Caco-2 (cell line): ENCODE data around the gene PPARGC1A. TPM values are rescaled to one million over a fixed set of nuclear protein-coding genes. Genes with fewer than 3 reads are reported as not detected.

Experiments
- BruUV-seq: library from RNA; stranded (reverse); fragments of 400-500 nt; replicated peaks from 2 replicates; lab custom pipeline; 2021; lab: Mats Ljungman, UMichigan
- CTCF ChIA-PET: fragments of 300-600 bp; sonication (Branson Sonifier 250); formaldehyde crosslinking; loops from one replicate; lab custom pipeline; 2022; ENCODE audit warnings: antibody characterized with exemption; lab: Charles Lee
- POLR2A ChIA-PET: fragments of 300-600 bp; sonication (Branson Sonifier 250); formaldehyde crosslinking; loops from one replicate; lab custom pipeline; 2022; ENCODE audit warnings: antibody characterized with exemption; lab: Charles Lee
- DNase-seq, 2 experiments: peaks; one replicate each; pipeline versions ENCODE4 v3.0.0 to v3.0.0-alpha.2; 2020 to 2022
- H3K27me3 ChIP-seq: replicated peaks from 2 replicates; pipeline ENCODE4 v1.6.0; 2011; ENCODE audit warnings: low read length; ENCODE audit not compliant: control insufficient read depth, insufficient read depth
- H3K36me3 ChIP-seq: 2 replicates; pipeline ENCODE4 v1.5.1; 2011; ENCODE audit warnings: low read length; ENCODE audit not compliant: control insufficient read depth, insufficient read depth
- H3K4me1 ChIP-seq: fragments of 250-450 bp; sonication (Bioruptor Pico); 2 replicates; pipeline ENCODE4 v1.5.1; 2020; ENCODE audit warnings: mild to moderate bottlenecking
- H3K4me3 ChIP-seq: 2 replicates; pipeline ENCODE4 v1.5.1; 2011; ENCODE audit warnings: low read depth, mild to moderate bottlenecking, control low read depth, low read length
- H3K9me3 ChIP-seq: fragments of 250-450 bp; sonication (Bioruptor Pico); 2 replicates; pipeline ENCODE4 v1.5.1; 2020; ENCODE audit warnings: mild to moderate bottlenecking, moderate library complexity
- H3K27ac Mint-ChIP-seq: one replicate; pipeline ENCODE4 v1.8.0; 2022; ENCODE audit warnings: mixed read lengths; ENCODE audit not compliant: unreplicated experiment
- H3K27me3 Mint-ChIP-seq: one replicate; pipeline ENCODE4 v1.8.0; 2022; ENCODE audit warnings: mixed read lengths; ENCODE audit not compliant: insufficient read depth, unreplicated experiment
- H3K36me3 Mint-ChIP-seq: one replicate; pipeline ENCODE4 v1.8.0; 2022; ENCODE audit warnings: mild to moderate bottlenecking, mixed read lengths; ENCODE audit not compliant: insufficient read depth, unreplicated experiment
- H3K4me1 Mint-ChIP-seq: one replicate; pipeline ENCODE4 v1.8.0; 2022; ENCODE audit warnings: low read depth, mixed read lengths; ENCODE audit not compliant: unreplicated experiment
- H3K4me3 Mint-ChIP-seq: one replicate; pipeline ENCODE4 v1.8.0; 2022; ENCODE audit warnings: mild to moderate bottlenecking, moderate library complexity, mixed read lengths; ENCODE audit not compliant: unreplicated experiment
- H3K9me3 Mint-ChIP-seq: one replicate; pipeline ENCODE4 v1.8.0; 2022; ENCODE audit warnings: mixed read lengths; ENCODE audit not compliant: unreplicated experiment
- intact Hi-C: fragments of 100-400 bp; cut with micrococcal nuclease; formaldehyde crosslinking; loops from one replicate; pipeline ENCODE4 v1.10.0; 2022; ENCODE audit not compliant: unreplicated experiment
- total RNA-seq: library from RNA; stranded (reverse); gene quantifications from 2 replicates; pipeline ENCODE4 v1.2.3, GENCODE V29; 2022
- TF ChIP-seq, protein P1 (sequence below), 2 experiments: fragments of 200-600 bp in 1 of 2; IDR thresholded peaks; 1 replicate in 1 of 2; 2 replicates in 1 of 2; pipeline versions ENCODE4 v1.5.1 to v1.8.0; 2011 to 2022; ENCODE audit warnings: antibody characterized with exemption in 1 of 2, control low read depth in 1 of 2, inconsistent platforms in 1 of 2, low read depth in 1 of 2, low read length in 1 of 2, mild to moderate bottlenecking in 1 of 2, moderate library complexity in 1 of 2; ENCODE audit not compliant: insufficient read depth in 1 of 2, severe bottlenecking in 1 of 2, unreplicated experiment in 1 of 2

Gene PPARGC1A
- total RNA-seq, 1 experiment from 2014 or later = not detected

DNA sequence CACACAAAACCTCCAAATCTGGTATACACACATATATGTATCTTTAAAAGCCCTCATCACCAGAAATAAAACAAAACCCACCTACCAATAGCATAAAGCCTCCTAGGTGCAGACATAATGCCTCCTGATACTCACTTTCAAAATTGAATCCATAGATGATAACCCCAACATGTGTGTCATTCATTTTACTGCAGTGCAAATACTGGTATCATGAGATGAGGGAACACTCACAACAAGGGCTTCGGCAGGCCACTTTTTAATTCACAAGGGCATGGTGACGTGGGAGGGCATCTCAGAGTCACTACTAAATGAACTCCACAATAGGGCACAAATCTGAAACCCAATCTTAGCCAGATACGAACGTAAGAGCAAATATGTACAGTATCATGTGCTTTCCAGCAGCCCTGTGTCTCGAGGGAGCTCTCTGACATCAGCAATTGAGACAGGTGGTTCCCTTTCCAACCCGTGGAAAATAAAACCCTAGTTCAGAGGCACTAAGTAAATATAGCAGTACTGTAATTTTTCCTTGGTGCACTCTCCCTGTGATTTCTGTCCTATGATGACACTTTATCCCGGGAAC, 14.1 kb upstream of the PPARGC1A start:
- ChIA-PET CTCF (no interaction called here), POLR2A (no interaction called here)
- Mint-ChIP-seq H3K4me1 (no peaks in the 10 kb centered on the region), H3K27me3 (peaks cover 3% of the 10 kb centered on the region), H3K4me3 (no peak overlapping the region), H3K27ac (no peak overlapping the region), H3K9me3 (no peaks in the 10 kb centered on the region), H3K36me3 (no peaks in the 10 kb centered on the region)
- BruUV-seq = no TSS peak
- no peaks in the 10 kb centered on the region for H3K36me3 ChIP-seq
- no peaks in the 10 kb centered on the region for H3K27me3 ChIP-seq
- intact Hi-C loops = no loop called here
- H3K4me1 ChIP-seq = no peaks in the 10 kb centered on the region
- TF ChIP-seq, protein P1, sequence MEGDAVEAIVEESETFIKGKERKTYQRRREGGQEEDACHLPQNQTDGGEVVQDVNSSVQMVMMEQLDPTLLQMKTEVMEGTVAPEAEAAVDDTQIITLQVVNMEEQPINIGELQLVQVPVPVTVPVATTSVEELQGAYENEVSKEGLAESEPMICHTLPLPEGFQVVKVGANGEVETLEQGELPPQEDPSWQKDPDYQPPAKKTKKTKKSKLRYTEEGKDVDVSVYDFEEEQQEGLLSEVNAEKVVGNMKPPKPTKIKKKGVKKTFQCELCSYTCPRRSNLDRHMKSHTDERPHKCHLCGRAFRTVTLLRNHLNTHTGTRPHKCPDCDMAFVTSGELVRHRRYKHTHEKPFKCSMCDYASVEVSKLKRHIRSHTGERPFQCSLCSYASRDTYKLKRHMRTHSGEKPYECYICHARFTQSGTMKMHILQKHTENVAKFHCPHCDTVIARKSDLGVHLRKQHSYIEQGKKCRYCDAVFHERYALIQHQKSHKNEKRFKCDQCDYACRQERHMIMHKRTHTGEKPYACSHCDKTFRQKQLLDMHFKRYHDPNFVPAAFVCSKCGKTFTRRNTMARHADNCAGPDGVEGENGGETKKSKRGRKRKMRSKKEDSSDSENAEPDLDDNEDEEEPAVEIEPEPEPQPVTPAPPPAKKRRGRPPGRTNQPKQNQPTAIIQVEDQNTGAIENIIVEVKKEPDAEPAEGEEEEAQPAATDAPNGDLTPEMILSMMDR (IDR thresholded peaks at IDR 0.05; ENCODE audit: insufficient read depth in 1 of 2, low read depth in 1 of 2, low read length in 1 of 2, severe bottlenecking in 1 of 2, unreplicated experiment in 1 of 2) = no peak
- no peak for DNase-seq
- no peaks in the 10 kb centered on the region for H3K9me3 ChIP-seq
- no peak overlapping the region for H3K4me3 ChIP-seq

DNA sequence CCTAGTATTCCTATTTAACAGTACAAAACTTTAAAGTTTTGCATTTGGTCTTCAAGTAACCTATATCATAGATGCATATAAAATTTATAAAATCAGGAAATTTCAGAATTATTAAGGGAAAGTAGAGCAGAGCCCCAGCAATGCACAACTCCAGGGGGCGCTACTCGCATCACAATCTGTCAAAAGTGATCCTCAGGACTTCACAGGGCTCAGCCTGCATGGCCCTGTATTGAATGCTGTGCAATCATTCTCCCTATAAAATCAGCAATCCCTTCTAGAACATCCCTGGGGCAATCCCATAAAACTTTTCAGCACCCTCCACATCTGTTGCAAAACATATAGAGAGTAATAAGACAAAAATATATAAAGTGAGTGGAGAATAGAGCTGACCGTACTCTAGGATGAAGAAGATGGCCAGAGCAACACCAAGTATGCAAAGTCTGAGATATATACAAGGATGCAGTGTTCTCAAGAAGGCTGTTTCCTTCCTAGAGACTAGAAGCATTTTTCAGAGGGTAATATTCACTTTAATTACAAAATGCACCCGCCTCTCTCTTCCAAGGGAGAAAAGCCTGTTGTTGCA, 12.5 kb upstream of the PPARGC1A start:
- no peaks in the 10 kb centered on the region for H3K36me3 ChIP-seq
- no peak overlapping the region for H3K4me3 ChIP-seq
- Mint-ChIP-seq H3K36me3 (no peaks in the 10 kb centered on the region), H3K27me3 (peaks cover 5% of the 10 kb centered on the region), H3K4me3 (no peak overlapping the region), H3K4me1 (no peaks in the 10 kb centered on the region), H3K9me3 (no peaks in the 10 kb centered on the region), H3K27ac (no peak overlapping the region)
- intact Hi-C loops = no loop called here
- H3K9me3 ChIP-seq = no peaks in the 10 kb centered on the region
- no peaks in the 10 kb centered on the region for H3K4me1 ChIP-seq
- no peak for DNase-seq
- ChIA-PET POLR2A (no interaction called here), CTCF (no interaction called here)
- TF ChIP-seq, protein P1 (IDR thresholded peaks at IDR 0.05; ENCODE audit: insufficient read depth in 1 of 2, low read depth in 1 of 2, low read length in 1 of 2, severe bottlenecking in 1 of 2, unreplicated experiment in 1 of 2) = no peak
- no TSS peak for BruUV-seq
- H3K27me3 ChIP-seq = no peaks in the 10 kb centered on the region

DNA sequence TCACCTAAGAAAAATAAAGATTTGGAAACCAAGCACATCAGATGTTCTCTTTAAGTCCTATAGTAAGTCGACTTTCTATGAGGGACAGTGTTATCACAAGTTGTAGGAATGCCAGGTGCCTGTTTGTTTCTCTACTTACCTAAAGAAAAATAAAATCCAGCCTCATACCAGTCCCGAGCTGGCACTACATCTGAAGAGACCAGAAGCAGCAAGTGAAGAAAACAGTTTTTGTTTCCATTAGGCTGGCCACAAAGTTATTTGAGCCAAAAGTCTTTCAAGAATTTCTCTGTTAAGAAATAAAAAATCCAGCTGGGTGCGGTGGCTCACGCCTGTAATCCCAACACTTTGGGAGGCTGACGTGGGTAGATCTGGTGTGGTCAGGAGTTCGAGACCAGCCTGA, 10.8 kb upstream of the PPARGC1A start:
- ChIA-PET POLR2A (no interaction called here), CTCF (no interaction called here)
- no peak for DNase-seq
- H3K4me1 ChIP-seq = no peaks in the 10 kb centered on the region
- Mint-ChIP-seq H3K9me3 (no peaks in the 10 kb centered on the region), H3K36me3 (no peaks in the 10 kb centered on the region), H3K4me3 (no peak overlapping the region), H3K4me1 (no peaks in the 10 kb centered on the region), H3K27ac (no peak overlapping the region), H3K27me3 (peaks cover 3% of the 10 kb centered on the region)
- TF ChIP-seq, protein P1 (IDR thresholded peaks at IDR 0.05; ENCODE audit: insufficient read depth in 1 of 2, low read depth in 1 of 2, low read length in 1 of 2, severe bottlenecking in 1 of 2, unreplicated experiment in 1 of 2) = no peak
- H3K27me3 ChIP-seq = no peaks in the 10 kb centered on the region
- BruUV-seq = no TSS peak
- intact Hi-C loops = no loop called here
- H3K36me3 ChIP-seq = no peaks in the 10 kb centered on the region
- no peak overlapping the region for H3K4me3 ChIP-seq
- no peaks in the 10 kb centered on the region for H3K9me3 ChIP-seq
